GM12878 (cell line): ENCODE results near the gene ELP1. TPM values are rescaled to one million over a fixed set of nuclear protein-coding genes. Genes with fewer than 3 reads are reported as not detected.

Source experiments
- ATAC-seq: fragments of 200-7000 bp; cut with Tn5 transposase; 3 replicates; pipeline ENCODE4 v1.9.1; 2020; ENCODE audit warnings: mild to moderate bottlenecking, moderate library complexity
- BruUV-seq: library from RNA; stranded (reverse); fragments of 400-500 nt; replicated peaks from 2 replicates; lab custom pipeline; 2021; lab: Mats Ljungman, UMichigan
- CTCF ChIA-PET: fragments of 300-600 bp; sonication (Branson Sonifier 250); formaldehyde crosslinking; extraction: SDS; loops from one replicate; lab custom pipeline; 2021; ENCODE audit warnings: inconsistent platforms; lab: Yijun Ruan, JAX
- POLR2A ChIA-PET: fragments of 350-600 bp; formaldehyde crosslinking; extraction: SDS; loops from one replicate; lab custom pipeline; 2021; ENCODE audit warnings: inconsistent platforms; lab: Charles Lee
- RAD21 ChIA-PET: fragments of 300-600 bp; sonication (Branson Sonifier 250); formaldehyde crosslinking; loops from one replicate; lab custom pipeline; 2023; ENCODE audit warnings: antibody characterized with exemption; ENCODE audit not compliant: unreplicated experiment; lab: Charles Lee
- SMC1A ChIA-PET: fragments of 300-600 bp; sonication (Branson Sonifier 250); formaldehyde crosslinking; loops from one replicate; lab custom pipeline; 2023; ENCODE audit not compliant: unreplicated experiment, uncharacterized antibody; lab: Charles Lee
- DNase-seq: peaks from one replicate; pipeline ENCODE4 v3.0.0-alpha.2; 2011; ENCODE audit warnings: low read depth, low spot score
- FAIRE-seq: peaks from 3 replicates; lab custom pipeline; 2011; peaks lifted over from hg19 to GRCh38; lab: Jason Lieb, UNC
- H2AFZ ChIP-seq: 2 replicates; pipeline ENCODE4 v1.6.0; 2011; ENCODE audit warnings: low read depth, low read length, control low read depth; ENCODE audit not compliant: control insufficient read depth
- H3K27ac ChIP-seq: 2 replicates; pipeline ENCODE4 v1.5.1; 2011; ENCODE audit warnings: control low read depth; ENCODE audit not compliant: control insufficient read depth, insufficient read depth
- H3K27me3 ChIP-seq, 2 experiments: replicated peaks in 1 of 2; 2 replicates each; pipeline versions ENCODE4 v1.6.0 to v1.6.1; 2011; ENCODE audit warnings: low read length in 1 of 2; ENCODE audit not compliant: control insufficient read depth in 2 of 2, insufficient read depth in 2 of 2
- H3K36me3 ChIP-seq, 2 experiments: 2 replicates each; pipeline ENCODE4 v1.5.1; 2011; ENCODE audit warnings: low read length in 1 of 2; ENCODE audit not compliant: control insufficient read depth in 2 of 2, insufficient read depth in 2 of 2
- H3K4me1 ChIP-seq: 2 replicates; pipeline ENCODE4 v1.6.1; 2011; ENCODE audit warnings: mild to moderate bottlenecking, low read length, moderate library complexity, mixed read lengths; ENCODE audit not compliant: control insufficient read depth, insufficient read depth
- H3K4me2 ChIP-seq: 2 replicates; pipeline ENCODE4 v1.6.0; 2011; ENCODE audit warnings: control low read depth; ENCODE audit not compliant: control insufficient read depth, insufficient read depth
- H3K4me3 ChIP-seq: fragments of 200-600 bp; sonication (generic); 2 replicates; pipeline ENCODE4 v1.5.1; 2016
- H3K79me2 ChIP-seq: 2 replicates; pipeline ENCODE4 v1.6.0; 2011; ENCODE audit warnings: low read length; ENCODE audit not compliant: control insufficient read depth, insufficient read depth
- H3K9ac ChIP-seq: 2 replicates; pipeline ENCODE4 v1.8.0; 2011; ENCODE audit warnings: low read length, control low read depth, mixed read lengths; ENCODE audit not compliant: control insufficient read depth, insufficient read depth
- H3K9me3 ChIP-seq: replicated peaks from 3 replicates; pipeline ENCODE4 v1.5.1; 2011; ENCODE audit warnings: mild to moderate bottlenecking, low read length; ENCODE audit not compliant: control insufficient read depth, insufficient read depth
- H4K20me1 ChIP-seq: 2 replicates; pipeline ENCODE4 v1.6.0; 2011; ENCODE audit not compliant: control insufficient read depth, insufficient read depth
- BCLAF1 ChIP-seq: fragments of 450-650 bp; IDR thresholded peaks from 2 replicates; pipeline ENCODE4 v1.6.1; 2017; ENCODE audit warnings: antibody characterized with exemption, mild to moderate bottlenecking, moderate library complexity
- BRCA1 ChIP-seq: IDR thresholded peaks from 2 replicates; pipeline ENCODE4 v1.6.1; 2011; ENCODE audit warnings: low read depth, low read length, improper control_type of control experiment
- CBX3 ChIP-seq: fragments of 200-600 bp; sonication (generic); IDR thresholded peaks from 2 replicates; pipeline ENCODE4 v1.6.1; 2016; ENCODE audit warnings: low read depth, borderline replicate concordance
- EP300 ChIP-seq, 2 experiments: fragments of 150-350 bp in 1 of 2; IDR thresholded peaks; 2 replicates each; pipeline ENCODE4 v1.6.1; 2011 to 2012; ENCODE audit warnings: low read depth in 2 of 2, low read length in 2 of 2, borderline replicate concordance in 1 of 2, improper control_type of control experiment in 1 of 2, inconsistent platforms in 1 of 2; ENCODE audit not compliant: control insufficient read depth in 1 of 2
- ETV6 ChIP-seq, 2 experiments: fragments of 450-650 bp in 1 of 2; IDR thresholded peaks in 1 of 2; conservative IDR thresholded peaks in 1 of 2; 2 replicates each; pipeline ENCODE4 v1.6.1; 2014; ENCODE audit warnings: antibody characterized with exemption in 1 of 2, borderline replicate concordance in 1 of 2, low read depth in 1 of 2, mild to moderate bottlenecking in 1 of 2, moderate library complexity in 1 of 2
- EZH2 ChIP-seq: IDR thresholded peaks from 2 replicates; pipeline ENCODE4 v1.6.1; 2012; ENCODE audit warnings: low read depth, mild to moderate bottlenecking, control low read depth, inconsistent platforms, low read length, borderline replicate concordance; ENCODE audit not compliant: control insufficient read depth
- FOS ChIP-seq: IDR thresholded peaks from 3 replicates; pipeline ENCODE4 v1.6.1; 2011; ENCODE audit warnings: borderline replicate concordance; ENCODE audit not compliant: insufficient read length; ENCODE audit errors: extremely low read depth
- HCFC1 ChIP-seq: fragments of 150-350 bp; IDR thresholded peaks from 2 replicates; pipeline ENCODE4 v1.6.1; 2014; ENCODE audit warnings: low read length
- SIX5 ChIP-seq: IDR thresholded peaks from 2 replicates; pipeline ENCODE4 v1.6.1; 2011; ENCODE audit warnings: mild to moderate bottlenecking, low read depth, low read length, moderate library complexity; ENCODE audit not compliant: severe bottlenecking
- SMAD5 ChIP-seq: IDR thresholded peaks from 2 replicates; pipeline ENCODE4 v1.6.1; 2016; ENCODE audit warnings: antibody characterized with exemption, low read depth
- SMC3 ChIP-seq: IDR thresholded peaks from 2 replicates; pipeline ENCODE4 v1.6.1; 2011; ENCODE audit warnings: low read length, improper control_type of control experiment, borderline replicate concordance
- SPI1 ChIP-seq: IDR thresholded peaks from 2 replicates; pipeline ENCODE4 v1.6.1; 2011; ENCODE audit warnings: low read depth, mild to moderate bottlenecking, low read length, moderate library complexity, borderline replicate concordance; ENCODE audit not compliant: insufficient read depth
- SUPT20H ChIP-seq: IDR thresholded peaks from 2 replicates; pipeline ENCODE4 v1.6.1; 2011; ENCODE audit warnings: low read depth, mild to moderate bottlenecking, low read length, moderate library complexity, borderline replicate concordance; ENCODE audit not compliant: control insufficient read depth
- ZNF622 ChIP-seq: fragments of 450-650 bp; IDR thresholded peaks from 2 replicates; pipeline ENCODE4 v1.6.1; 2017; ENCODE audit warnings: mild to moderate bottlenecking, inconsistent platforms
- WGBS: methylation state at CpG from one replicate; pipeline ENCODE4 v1.1.6; 2016; ENCODE audit warnings: low lambda C conversion rate; ENCODE audit not compliant: insufficient replicate concordance, insufficient coverage; ENCODE audit errors: missing lambda C conversion rate; 5-methylcytosine and 5-hydroxymethylcytosine counted together
- in situ Hi-C: fragments of 300-500 bp; cut with MboI; formaldehyde crosslinking; loops from 9 replicates; pipeline ENCODE4 v1.14.3; 2018; ENCODE audit warnings: mixed read lengths
- intact Hi-C: fragments of 100-400 bp; cut with micrococcal nuclease; formaldehyde crosslinking; loops from one replicate; pipeline ENCODE4 v1.14.2; 2022; ENCODE audit not compliant: unreplicated experiment
- polyA plus RNA-seq, 11 experiments: library from polyadenylated mRNA; depleted of rRNA in 4 of 11; unstranded in 6 of 11; stranded (reverse) in 5 of 11; fragments of >200 nt; fragmentation: Nextera tagmentation in 4 of 11; fragmentation: Illumina TruSeq in 1 of 11; extraction: Ambion mirVana in 4 of 11; extraction: Trizol in 1 of 11; gene quantifications; 1 replicate in 1 of 11; 2 replicates in 10 of 11; pipeline versions ENCODE4 v1.2.1 to v1.2.3, GENCODE V29; 2011 to 2016; ENCODE audit warnings: inconsistent platforms in 2 of 11, missing spikeins in 2 of 11, low read depth in 1 of 11
- total RNA-seq, 4 experiments: library from RNA; depleted of rRNA in 3 of 4; stranded (reverse); fragments of >200 nt in 3 of 4; fragmentation: Illumina TruSeq in 1 of 4; extraction: Trizol in 1 of 4; gene quantifications; 2 replicates each; pipeline versions ENCODE4 v1.2.1 to v1.2.3, GENCODE V29; 2013 to 2021
- TF ChIP-seq, protein P1 (sequence below): fragments of 150-350 bp; IDR thresholded peaks from 2 replicates; pipeline ENCODE4 v1.6.1; 2016; ENCODE audit warnings: low read depth, low read length
- TF ChIP-seq, protein P2 (sequence below): fragments of 450-650 bp; IDR thresholded peaks from 2 replicates; pipeline ENCODE4 v1.6.1; 2017; ENCODE audit warnings: borderline replicate concordance

The ELP1 gene
- total and polyA plus RNA-seq, 10 of the 15 experiments (the other 5 are each of a cell fraction or from before 2014, with no cell fraction given): 9.7 to 29.9 (median 26.0) TPM

- Histone ChIP-seq H3K27ac (no peak overlapping the region), H3K4me2 (no peak overlapping the region), H3K4me3 (no peak overlapping the region), H3K27me3 (no peaks in the 10 kb centered on the region), H2AFZ (no peak overlapping the region), H3K4me1 (peaks cover 4% of the 10 kb centered on the region), H3K9me3 (no peaks in the 10 kb centered on the region)
- DNase-seq (no peak), FAIRE-seq (no peak), ATAC-seq (no peak)
- in situ Hi-C loops: no loop called here
- ChIA-PET RAD21 (no interaction called here), CTCF (interaction anchor here (1.0 kb wide), 1 partner anchor 529 kb away, joined by 4 read pairs; no protein-coding TSS in a partner anchor), POLR2A (no interaction called here), SMC1A (no interaction called here)
- TF ChIP-seq ZNF622: no peak
- no peak for TF ChIP-seq BCLAF1
- TF ChIP-seq EP300 (IDR thresholded peaks at IDR 0.05; ENCODE audit: borderline replicate concordance in 1 of 2, control insufficient read depth in 1 of 2, low read depth in 2 of 2, low read length in 2 of 2): no peak
- TF ChIP-seq SPI1: no peak
- TF ChIP-seq ETV6 (conservative IDR thresholded peaks at IDR 0.05 in 1 of 2, IDR thresholded peaks at IDR 0.05 in 1 of 2; ENCODE audit: borderline replicate concordance in 1 of 2, low read depth in 1 of 2): no peak
- TF ChIP-seq BRCA1: no peak
- no peak for TF ChIP-seq SIX5
- no peak for TF ChIP-seq SMAD5
- TF ChIP-seq CBX3: no peak
- no peak for TF ChIP-seq SUPT20H
- no peak for TF ChIP-seq FOS
- TF ChIP-seq, protein P1, sequence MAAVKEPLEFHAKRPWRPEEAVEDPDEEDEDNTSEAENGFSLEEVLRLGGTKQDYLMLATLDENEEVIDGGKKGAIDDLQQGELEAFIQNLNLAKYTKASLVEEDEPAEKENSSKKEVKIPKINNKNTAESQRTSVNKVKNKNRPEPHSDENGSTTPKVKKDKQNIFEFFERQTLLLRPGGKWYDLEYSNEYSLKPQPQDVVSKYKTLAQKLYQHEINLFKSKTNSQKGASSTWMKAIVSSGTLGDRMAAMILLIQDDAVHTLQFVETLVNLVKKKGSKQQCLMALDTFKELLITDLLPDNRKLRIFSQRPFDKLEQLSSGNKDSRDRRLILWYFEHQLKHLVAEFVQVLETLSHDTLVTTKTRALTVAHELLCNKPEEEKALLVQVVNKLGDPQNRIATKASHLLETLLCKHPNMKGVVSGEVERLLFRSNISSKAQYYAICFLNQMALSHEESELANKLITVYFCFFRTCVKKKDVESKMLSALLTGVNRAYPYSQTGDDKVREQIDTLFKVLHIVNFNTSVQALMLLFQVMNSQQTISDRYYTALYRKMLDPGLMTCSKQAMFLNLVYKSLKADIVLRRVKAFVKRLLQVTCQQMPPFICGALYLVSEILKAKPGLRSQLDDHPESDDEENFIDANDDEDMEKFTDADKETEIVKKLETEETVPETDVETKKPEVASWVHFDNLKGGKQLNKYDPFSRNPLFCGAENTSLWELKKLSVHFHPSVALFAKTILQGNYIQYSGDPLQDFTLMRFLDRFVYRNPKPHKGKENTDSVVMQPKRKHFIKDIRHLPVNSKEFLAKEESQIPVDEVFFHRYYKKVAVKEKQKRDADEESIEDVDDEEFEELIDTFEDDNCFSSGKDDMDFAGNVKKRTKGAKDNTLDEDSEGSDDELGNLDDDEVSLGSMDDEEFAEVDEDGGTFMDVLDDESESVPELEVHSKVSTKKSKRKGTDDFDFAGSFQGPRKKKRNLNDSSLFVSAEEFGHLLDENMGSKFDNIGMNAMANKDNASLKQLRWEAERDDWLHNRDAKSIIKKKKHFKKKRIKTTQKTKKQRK: no peak
- no peak for TF ChIP-seq SMC3
- no peak for TF ChIP-seq HCFC1
- TF ChIP-seq, protein P2, sequence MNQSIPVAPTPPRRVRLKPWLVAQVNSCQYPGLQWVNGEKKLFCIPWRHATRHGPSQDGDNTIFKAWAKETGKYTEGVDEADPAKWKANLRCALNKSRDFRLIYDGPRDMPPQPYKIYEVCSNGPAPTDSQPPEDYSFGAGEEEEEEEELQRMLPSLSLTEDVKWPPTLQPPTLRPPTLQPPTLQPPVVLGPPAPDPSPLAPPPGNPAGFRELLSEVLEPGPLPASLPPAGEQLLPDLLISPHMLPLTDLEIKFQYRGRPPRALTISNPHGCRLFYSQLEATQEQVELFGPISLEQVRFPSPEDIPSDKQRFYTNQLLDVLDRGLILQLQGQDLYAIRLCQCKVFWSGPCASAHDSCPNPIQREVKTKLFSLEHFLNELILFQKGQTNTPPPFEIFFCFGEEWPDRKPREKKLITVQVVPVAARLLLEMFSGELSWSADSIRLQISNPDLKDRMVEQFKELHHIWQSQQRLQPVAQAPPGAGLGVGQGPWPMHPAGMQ: no peak
- no peak for TF ChIP-seq EZH2
- TF ChIP-seq, all 136 proteins: peak for 0
- H3K9ac ChIP-seq: no peak overlapping the region
- 59% methylated on average over 3 of the region's 3 CpGs for WGBS
- no peaks in the 10 kb centered on the region for H4K20me1 ChIP-seq
- H3K79me2 ChIP-seq: no peaks in the 10 kb centered on the region
- no TSS peak for BruUV-seq
- intact Hi-C loops: no loop called here
- H3K36me3 ChIP-seq: peaks cover 4 to 16% of the 10 kb centered on the region in 2 experiments
Observed at GRCh38 chr9:108880738-108881316, 53.1 kb downstream of the ELP1 start.
